GM19324 (cell line): ENCODE measurements around the gene CPNE5.
"Not testable (repeated sequence)": the region's sequence is repeated elsewhere in the genome, so short reads cannot be mapped to it uniquely, and the experiment has no call there.

Experiments used
- ATAC-seq: cut with Tn5 transposase; IDR thresholded peaks from one replicate; pipeline ENCODE4 v1.9.1; 2021; ENCODE audit warnings: mild to moderate bottlenecking, moderate library complexity; ENCODE audit not compliant: unreplicated experiment, low FRiP score

CPNE5 gene

DNA sequence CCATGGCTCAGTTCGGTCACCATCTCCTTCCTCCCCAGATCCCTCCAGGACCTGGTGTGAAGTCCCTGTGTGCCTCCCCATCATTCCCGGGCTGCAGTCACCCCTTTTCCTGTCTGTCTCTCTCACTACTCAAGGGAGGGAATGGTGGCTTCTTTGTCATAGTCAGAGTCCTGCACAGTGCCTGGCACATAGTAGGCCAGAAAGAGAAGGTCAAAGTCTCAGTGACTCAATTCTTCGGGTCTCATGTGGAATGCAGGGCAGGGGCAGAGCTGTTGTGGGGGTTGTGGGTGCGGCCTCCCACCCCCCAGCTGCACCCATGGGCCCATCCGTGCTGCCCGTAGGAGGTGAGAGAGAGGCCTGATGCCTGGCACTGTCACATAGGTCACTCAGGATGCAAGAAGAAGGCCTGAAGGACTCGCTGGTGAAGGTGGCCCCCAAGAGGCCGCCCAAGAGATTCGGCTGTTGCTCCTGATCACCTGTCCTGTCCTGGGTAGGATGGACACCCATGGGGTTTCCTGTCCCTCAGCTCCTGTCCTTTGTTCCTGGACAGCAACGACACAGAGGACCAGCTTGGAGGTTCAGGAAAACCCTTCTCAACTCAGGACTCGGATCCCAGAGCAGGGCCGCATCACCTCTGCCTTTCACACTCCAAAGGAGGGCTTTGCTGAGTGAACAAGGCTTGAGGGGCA, 107.5 kb downstream of the CPNE5 start:
- no peak for ATAC-seq

DNA sequence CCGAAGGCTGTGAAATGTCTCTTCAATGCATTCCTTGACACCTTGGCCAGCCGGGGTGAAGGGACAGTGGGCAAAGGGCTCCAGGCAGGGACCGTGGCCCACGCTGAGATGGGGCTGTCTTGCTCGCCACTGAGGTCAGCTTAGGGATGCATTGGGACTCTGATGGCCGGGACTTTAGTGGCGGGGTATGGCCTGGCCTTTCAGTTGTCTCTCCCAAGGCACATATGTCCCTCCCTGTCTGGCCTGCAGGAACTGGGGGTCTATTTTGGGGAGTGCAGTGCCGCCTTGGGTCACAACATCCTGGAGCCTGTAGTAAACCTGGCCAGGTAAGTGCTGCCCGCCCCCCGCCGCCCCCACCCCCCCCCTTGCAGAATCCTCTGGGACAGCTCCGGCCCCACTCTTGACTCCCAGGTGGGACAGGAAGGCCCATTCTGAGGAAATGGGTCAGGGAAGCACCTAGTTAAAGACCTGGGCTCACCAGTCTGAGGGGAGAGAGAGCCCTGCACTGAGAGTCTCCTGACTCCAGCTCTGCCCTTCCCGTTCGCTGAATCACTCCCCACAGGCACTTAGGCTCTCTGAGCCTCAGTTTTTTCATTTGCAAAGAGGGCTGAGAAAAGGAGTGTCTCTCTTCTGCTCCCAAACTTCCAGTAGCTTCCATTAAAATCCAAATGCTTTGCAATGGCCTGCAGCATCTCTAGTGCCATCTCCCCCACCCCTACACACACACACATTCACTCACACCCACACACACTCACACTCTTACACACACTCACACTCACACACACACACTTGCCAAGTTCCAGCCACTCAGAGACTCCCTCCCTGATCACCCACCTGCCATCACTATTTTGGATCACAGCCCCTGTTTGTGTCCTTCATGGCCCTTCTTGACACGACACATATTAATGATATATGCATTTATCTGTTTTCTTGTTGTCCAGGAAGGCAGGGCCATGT, 108.5 kb downstream of the CPNE5 start:
- ATAC-seq: no peak

DNA sequence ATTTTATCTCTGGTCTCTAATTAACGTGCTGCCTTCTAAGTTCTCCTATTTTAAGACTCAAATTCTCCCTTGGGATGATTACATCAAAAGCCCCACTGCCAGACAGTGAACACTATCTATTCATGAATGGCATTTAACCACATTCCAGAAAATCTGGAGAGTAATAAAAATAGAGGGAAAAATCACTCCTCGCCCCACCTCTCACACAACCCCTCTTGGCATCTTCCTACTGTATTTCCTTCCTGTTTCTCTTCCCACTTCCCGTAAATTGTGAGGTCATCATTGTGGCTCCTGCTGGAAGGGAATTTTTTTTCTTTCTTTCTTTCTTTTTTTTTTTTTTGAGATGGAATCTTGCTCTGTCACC, 110.1 kb downstream of the CPNE5 start:
- ATAC-seq: no peak

DNA sequence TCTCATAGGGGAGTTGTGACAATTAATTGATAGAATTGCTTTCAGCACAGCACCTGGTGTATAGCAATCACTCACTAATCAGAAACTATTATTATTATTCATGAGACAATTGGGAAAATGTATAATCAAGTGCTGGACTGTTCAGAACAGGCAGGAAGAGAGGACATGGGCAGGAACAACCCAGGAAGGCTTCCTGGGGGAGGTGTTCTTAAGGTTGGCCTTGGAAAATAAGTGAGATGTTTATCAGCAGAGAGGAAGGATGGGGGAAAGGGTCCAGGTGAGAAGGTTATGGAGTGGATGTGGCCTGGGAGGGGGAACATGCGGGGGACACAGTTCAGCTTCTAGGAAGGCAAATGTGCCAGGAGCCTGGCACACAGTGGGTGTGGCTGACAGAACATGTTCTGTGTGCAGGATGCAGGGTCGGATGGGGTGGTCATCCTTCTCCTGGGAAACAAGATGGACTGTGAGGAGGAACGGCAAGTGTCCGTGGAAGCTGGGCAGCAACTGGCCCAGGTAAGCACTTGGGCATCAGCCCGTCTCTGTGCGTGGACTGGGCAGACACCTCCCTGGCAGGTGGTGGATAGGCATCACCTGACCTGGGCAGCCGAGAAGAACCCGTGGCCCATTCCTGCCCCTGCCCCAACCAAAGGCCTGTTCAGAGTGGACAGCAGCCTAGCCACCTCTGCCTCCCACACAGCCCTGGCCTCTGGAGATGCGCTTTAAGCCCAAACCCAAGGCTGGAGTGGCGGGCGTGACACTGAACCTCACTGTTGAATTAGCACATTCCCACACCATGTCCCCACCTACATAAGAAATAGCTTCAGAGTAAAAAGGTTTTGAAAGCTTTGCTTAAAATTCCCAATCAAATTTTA, 110.7 kb downstream of the CPNE5 start:
- no peak for ATAC-seq

DNA sequence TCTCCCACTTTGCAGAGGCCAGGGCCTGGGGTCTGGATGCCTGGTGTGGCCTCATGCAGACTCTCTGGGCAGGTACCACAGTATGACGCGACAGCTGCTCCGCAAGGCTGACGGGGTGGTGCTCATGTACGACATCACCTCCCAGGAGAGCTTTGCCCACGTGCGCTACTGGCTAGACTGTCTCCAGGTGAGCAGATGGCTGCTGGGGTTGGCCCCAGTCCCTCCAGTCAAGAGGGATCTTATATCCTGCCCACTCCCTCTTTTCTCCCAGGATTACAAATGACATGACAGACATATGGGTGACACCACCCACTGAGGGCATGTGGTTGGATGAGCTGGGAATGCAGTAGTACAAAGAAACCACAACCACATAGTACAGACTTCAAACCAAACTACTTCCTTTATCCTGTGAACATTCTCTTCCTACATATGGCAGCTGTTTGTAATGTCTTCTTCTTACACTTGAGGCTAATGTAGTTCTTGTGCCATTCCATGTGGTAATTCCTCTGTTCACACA, 111.7 kb downstream of the CPNE5 start:
- ATAC-seq: no peak

DNA sequence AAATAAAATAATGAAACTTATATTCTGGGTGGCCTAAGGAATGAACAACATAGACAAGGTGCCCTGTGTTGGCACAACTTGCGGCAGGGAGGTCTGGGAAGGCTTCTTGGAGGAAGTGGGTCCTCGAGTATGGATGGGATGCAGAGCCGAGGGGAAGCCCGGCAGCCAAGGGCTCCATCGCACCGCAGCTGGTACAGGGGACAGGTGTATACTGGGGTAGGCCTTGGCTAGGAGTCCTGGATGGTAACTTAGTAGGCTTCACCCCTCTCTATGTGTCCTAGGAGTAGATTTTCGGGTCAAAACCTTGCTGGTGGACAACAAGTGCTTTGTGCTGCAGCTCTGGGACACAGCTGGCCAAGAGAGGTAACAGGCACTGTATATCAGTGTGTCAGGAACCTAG, 113.7 kb downstream of the CPNE5 start:
- no peak for ATAC-seq

DNA sequence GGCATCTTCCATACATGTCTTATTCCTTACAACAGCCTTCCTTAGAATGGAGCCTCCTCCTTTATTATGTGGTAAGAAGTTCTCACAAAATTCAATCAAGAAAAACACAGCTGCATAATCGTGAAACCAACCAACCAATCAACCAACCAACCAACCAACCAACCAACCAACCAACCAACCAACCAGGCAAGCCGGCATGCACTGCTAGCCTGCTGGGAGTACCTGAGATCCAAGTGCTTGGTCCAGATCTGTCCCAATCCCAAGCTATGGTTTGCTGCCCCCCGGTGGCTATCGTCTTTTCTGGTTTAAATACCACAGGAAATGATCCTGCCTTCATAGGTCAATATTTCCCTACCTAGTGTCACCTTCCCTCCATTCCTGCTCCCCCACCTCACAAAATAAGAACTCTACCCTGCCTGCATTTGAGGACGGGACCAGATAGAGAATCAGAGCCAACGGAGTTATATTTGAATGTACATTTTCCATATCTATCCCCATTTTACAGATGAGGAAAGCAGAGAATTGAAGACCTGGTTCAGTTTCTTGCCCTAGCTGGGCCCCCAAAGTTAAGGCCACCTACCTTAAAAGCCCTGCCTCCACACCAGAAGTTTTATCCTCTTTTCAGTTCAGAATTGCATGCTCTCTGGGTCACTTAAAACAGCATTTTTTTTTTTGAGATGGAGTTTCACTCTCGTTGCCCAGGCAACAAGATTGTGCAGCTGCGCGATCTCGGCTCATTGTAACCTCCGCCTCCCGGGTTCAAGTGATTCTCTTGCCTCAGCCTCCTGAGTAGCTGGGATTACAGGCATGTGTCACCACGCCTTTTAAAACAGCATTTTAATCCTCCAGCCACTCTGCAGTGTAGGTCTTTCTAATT, 114.5 kb downstream of the CPNE5 start:
- ATAC-seq: no peak

GRCh38 chr6:36723992-36724391, 115.3 kb downstream of the CPNE5 start:
- not testable (repeated sequence) for ATAC-seq

DNA sequence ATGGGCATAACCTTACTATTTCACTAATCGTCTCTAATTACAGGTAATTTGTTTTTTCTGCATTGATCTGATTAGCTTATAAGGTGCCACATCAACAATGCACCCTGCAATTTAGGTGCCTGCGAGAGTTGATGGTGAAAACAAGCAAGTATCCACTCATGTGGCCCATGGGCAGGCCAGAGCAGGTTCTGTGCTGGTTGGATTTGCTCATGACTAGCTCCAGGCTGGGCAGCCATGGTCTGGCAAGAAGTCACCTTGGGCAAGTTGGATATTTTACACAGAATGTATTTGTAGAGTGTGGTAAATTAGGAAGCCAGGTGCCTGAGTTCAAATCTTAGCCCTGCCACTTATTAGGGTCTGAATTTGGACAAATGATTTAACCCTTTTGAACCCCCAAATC, 116.4 kb downstream of the CPNE5 start:
- no peak for ATAC-seq

DNA sequence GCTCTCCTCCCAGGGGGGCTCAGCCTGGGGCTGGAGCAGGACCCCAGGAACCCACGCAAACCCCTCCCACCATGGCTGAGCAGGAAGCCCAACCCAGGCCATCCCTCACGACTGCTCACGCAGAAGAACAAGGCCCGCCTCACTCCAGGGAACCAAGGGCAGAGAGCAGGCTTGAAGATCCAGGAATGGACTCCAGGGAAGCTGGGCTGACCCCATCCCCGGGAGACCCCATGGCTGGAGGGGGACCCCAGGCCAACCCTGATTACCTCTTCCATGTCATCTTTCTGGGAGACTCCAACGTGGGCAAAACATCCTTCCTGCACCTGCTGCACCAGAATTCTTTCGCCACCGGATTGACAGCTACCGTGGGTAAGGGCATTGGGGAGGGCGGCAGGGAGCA, 116.9 kb downstream of the CPNE5 start:
- ATAC-seq: no peak

GRCh38 chr6:36721369-36722140, 117.7 kb downstream of the CPNE5 start:
- no peak for ATAC-seq

GRCh38 chr6:36720251-36721141, 118.7 kb downstream of the CPNE5 start:
- no peak for ATAC-seq

- no peak for ATAC-seq
Measured at GRCh38 chr6:36719126-36719525, 120.1 kb downstream of the CPNE5 start.

DNA sequence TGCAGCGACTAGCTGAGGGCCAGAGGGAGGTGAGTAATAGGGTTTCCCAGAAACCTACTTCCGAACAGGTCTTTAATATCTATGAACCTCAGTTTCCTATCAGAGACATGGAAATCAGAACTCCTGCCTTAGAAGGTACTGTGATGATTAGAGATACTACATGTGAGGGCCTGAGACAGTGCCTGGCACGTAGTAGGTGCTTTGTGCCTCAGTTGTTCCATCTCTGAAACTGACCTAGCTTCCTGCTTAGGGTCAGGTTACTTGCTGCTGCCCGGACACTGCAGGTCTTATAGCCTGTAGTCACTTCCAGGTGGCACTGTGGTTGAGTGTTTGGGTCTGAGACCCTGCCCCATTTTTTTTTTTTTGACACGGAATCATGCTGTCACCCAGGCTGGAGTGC, 120.7 kb downstream of the CPNE5 start:
- ATAC-seq: no peak

DNA sequence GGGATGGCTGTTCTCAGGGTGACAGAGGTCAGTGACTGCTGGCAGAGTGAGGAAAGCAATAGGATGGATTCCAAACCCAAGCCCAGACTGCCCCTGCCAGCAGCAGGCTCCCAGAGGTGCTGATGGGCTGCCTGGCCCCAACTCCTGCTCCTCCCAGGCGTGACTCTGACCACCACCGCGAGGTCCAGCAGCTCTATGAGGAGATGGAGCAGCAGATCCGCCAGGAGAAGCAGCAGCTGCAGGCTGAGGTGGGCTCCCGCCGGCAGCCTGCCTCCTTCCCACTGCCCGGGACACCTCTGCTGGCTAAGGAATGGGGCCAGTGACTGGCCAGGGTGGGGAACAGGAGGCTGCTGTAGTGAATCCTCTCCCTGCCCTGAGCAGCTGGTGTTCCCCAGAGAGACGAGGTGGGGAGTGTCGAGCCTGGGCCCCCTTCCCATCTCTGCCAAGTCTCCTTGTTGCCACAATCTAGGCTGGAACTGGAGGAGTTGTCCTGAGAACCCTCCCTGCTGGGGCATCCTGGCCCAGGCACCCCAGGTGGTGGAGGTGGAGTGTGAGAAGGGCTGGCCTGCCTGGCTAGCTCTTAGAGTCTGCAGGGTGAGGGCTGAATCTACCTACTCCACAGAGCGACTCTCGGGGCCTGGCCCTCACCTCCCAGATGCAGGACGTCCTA, 121.2 kb downstream of the CPNE5 start:
- ATAC-seq: no peak

- ATAC-seq: no peak
Measured at GRCh38 chr6:36717231-36717825, 121.9 kb downstream of the CPNE5 start.

DNA sequence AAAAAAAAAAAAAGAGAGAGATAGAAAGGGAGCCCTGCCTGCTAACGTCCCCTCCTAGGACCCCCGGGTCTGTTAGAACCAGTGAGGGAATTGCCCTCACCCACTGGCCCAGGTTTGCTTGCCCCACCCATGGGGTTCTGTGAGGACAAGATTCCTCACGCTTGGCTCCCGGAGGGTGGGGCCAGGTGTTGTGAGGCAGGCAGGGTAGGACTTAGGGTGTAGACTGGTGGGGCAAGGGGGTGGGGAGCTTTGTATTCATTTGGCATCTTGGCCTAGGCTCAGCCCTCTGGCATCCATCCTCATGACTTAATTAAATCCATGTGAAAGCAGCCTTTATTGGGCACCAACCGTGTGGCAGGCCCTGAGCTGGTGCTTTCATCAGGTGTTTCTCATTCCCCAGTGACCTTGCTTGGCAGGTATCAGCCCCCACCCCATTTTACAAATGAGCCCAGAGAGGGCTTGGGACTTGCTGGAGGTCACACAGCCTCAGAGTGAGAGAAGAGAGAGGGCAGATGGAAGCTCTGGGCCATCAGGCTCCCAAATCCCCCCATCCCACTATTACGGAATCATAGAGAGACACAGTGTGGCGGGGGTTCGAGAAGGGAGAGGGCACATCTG, 122.7 kb downstream of the CPNE5 start:
- ATAC-seq: no peak
